ENCODE measurements around the gene COBLL1.

DNA sequence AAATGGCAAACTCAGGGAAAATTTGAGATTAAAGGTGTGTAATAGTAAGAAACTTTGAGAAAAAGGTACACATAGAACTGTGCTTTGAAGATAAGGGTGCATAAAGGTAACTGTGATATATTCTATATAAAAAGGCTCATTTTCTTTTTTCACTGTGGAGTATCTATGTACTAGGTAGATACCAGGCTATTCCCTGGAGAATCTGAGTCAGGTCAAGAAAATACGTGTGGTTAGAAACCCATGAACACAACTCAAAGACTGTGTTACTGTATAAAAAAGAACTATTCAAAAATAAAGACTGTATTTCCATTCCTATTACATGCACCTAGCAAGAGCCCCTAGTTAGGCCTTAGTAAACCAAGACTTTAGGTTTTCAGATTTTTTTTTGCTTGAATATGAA is 120.2 kb downstream of the COBLL1 start:
- TF ChIP-seq POLR2AphosphoS5 (IDR thresholded peaks at IDR 0.05) (no peak), POLR2A (IDR thresholded peaks at IDR 0.05) (no peak), CTCF (IDR thresholded peaks at IDR 0.05) (no peak)
